HepG2 (cell line): ENCODE results near the gene TSSK3. TPM values are rescaled to one million over a fixed set of nuclear protein-coding genes. Genes with fewer than 3 reads are reported as not detected.

Experiments
- ATAC-seq: fragments of 200-7000 bp; cut with Tn5 transposase; 3 replicates; pipeline ENCODE4 v1.9.1; 2020; ENCODE audit warnings: mild to moderate bottlenecking, moderate library complexity
- BruUV-seq: library from RNA; stranded (reverse); fragments of 400-500 nt; replicated peaks from 2 replicates; lab custom pipeline; 2021; lab: Mats Ljungman, UMichigan
- CTCF ChIA-PET: fragments of 300-600 bp; formaldehyde crosslinking; extraction: SDS; loops from one replicate; lab custom pipeline; 2021; ENCODE audit warnings: low total read pairs, inconsistent platforms, low intra/inter-chr PET ratio; lab: Yijun Ruan, JAX
- POLR2A ChIA-PET: fragments of 350-600 bp; sonication (Branson Sonifier 250); formaldehyde crosslinking; loops from one replicate; lab custom pipeline; 2020; ENCODE audit warnings: antibody characterized with exemption, inconsistent platforms; lab: Yijun Ruan, JAX
- DNase-seq: peaks from one replicate; pipeline ENCODE4 v3.0.0-alpha.2; 2015; ENCODE audit warnings: low spot score
- FAIRE-seq: peaks from 3 replicates; lab custom pipeline; 2011; peaks lifted over from hg19 to GRCh38; lab: Jason Lieb, UNC
- H2AFZ ChIP-seq: one replicate; pipeline ENCODE4 v1.6.1; 2011; ENCODE audit warnings: low read length, inconsistent platforms
- H3K27ac ChIP-seq: fragments of 300-600 bp; 3 replicates; pipeline ENCODE4 v1.8.0; 2011; ENCODE audit warnings: mixed run types, mild to moderate bottlenecking, mixed read lengths, low read length, inconsistent platforms; ENCODE audit not compliant: insufficient read depth; ENCODE audit errors: extremely low read length
- H3K27me3 ChIP-seq, 2 experiments: fragments of 200-600 bp in 1 of 2; 2 replicates in 1 of 2; 3 replicates in 1 of 2; pipeline versions ENCODE4 v1.6.0 to v1.8.0; 2011; ENCODE audit warnings: low read length in 2 of 2, mild to moderate bottlenecking in 2 of 2, moderate library complexity in 2 of 2, inconsistent platforms in 1 of 2; ENCODE audit not compliant: insufficient read depth in 2 of 2, control insufficient read depth in 1 of 2
- H3K36me3 ChIP-seq, 2 experiments: fragments of 200-600 bp in 1 of 2; replicated peaks in 1 of 2; 2 replicates in 1 of 2; 3 replicates in 1 of 2; pipeline versions ENCODE4 v1.5.1 to v1.8.0; 2011; ENCODE audit warnings: low read length in 2 of 2, inconsistent platforms in 1 of 2; ENCODE audit not compliant: insufficient read depth in 2 of 2, control insufficient read depth in 1 of 2
- H3K4me1 ChIP-seq: 2 replicates; pipeline ENCODE4 v1.5.1; 2012; ENCODE audit warnings: low read length, inconsistent platforms; ENCODE audit not compliant: insufficient read depth
- H3K4me2 ChIP-seq: 2 replicates; pipeline ENCODE4 v1.6.0; 2011; ENCODE audit warnings: low read depth, low read length, inconsistent platforms
- H3K4me3 ChIP-seq, 3 experiments: fragments of 200-600 bp in 1 of 3; sonication (generic), shearing (Covaris generic) in 1 of 3; replicated peaks in 1 of 3; 2 replicates each; pipeline ENCODE4 v1.5.1; 2011 to 2016; ENCODE audit warnings: low read length in 3 of 3, inconsistent platforms in 2 of 3, low read depth in 2 of 3, mild to moderate bottlenecking in 2 of 3, control low read depth in 1 of 3, mixed read lengths in 1 of 3; ENCODE audit not compliant: insufficient read depth in 1 of 3
- H3K79me2 ChIP-seq: one replicate; pipeline ENCODE4 v1.6.1; 2011; ENCODE audit warnings: low read length, inconsistent platforms; ENCODE audit not compliant: insufficient read depth
- H3K9ac ChIP-seq: 2 replicates; pipeline ENCODE4 v1.6.0; 2011; ENCODE audit warnings: mild to moderate bottlenecking, low read depth, low read length, inconsistent platforms; ENCODE audit not compliant: insufficient read depth
- H3K9me3 ChIP-seq: 2 replicates; pipeline ENCODE4 v1.5.1; 2012; ENCODE audit warnings: mild to moderate bottlenecking, low read length
- H4K20me1 ChIP-seq: 2 replicates; pipeline ENCODE4 v1.6.0; 2011; ENCODE audit warnings: inconsistent platforms, mild to moderate bottlenecking, low read length, moderate library complexity; ENCODE audit not compliant: insufficient read depth
- ARID4A ChIP-seq: sonication (generic); formaldehyde crosslinking; IDR thresholded peaks from 2 replicates; pipeline ENCODE4 v1.5.0; 2020; ENCODE audit warnings: mild to moderate bottlenecking, missing genetic modification reagents, borderline replicate concordance
- NFIB ChIP-seq: sonication (generic); formaldehyde crosslinking; IDR thresholded peaks from 2 replicates; pipeline ENCODE4 v1.9.0; 2021; ENCODE audit warnings: missing genetic modification reagents, mild to moderate bottlenecking, borderline replicate concordance
- SKI ChIP-seq: fragments of 450-650 bp; IDR thresholded peaks from one replicate; pipeline ENCODE4 v1.6.1; 2018; ENCODE audit warnings: mild to moderate bottlenecking; ENCODE audit not compliant: partially characterized antibody
- SP140L ChIP-seq: sonication (generic); formaldehyde crosslinking; IDR thresholded peaks from 2 replicates; pipeline ENCODE4 v1.4.0; 2020; ENCODE audit warnings: missing genetic modification reagents, borderline replicate concordance
- ZBTB8A ChIP-seq: sonication (generic); formaldehyde crosslinking; IDR thresholded peaks from 2 replicates; pipeline ENCODE4 v1.4.0; 2020; ENCODE audit warnings: mild to moderate bottlenecking, low read depth, missing genetic modification reagents, borderline replicate concordance
- ZNF660 ChIP-seq: sonication (generic); formaldehyde crosslinking; IDR thresholded peaks from 2 replicates; pipeline ENCODE4 v1.5.1; 2020; ENCODE audit warnings: mild to moderate bottlenecking, low read depth, missing genetic modification reagents, borderline replicate concordance
- ZNF746 ChIP-seq: sonication (generic); formaldehyde crosslinking; IDR thresholded peaks from 2 replicates; pipeline ENCODE4 v1.8.0; 2022; ENCODE audit warnings: mild to moderate bottlenecking, missing genetic modification reagents
- WGBS: methylation state at CpG from one replicate; pipeline ENCODE4 v1.1.6; 2017; ENCODE audit warnings: low lambda C conversion rate; 5-methylcytosine and 5-hydroxymethylcytosine counted together
- in situ Hi-C: cut with HindIII; loops from 2 replicates; pipeline ENCODE4 v1.10.0; 2017; ENCODE audit warnings: low pct_unique_long_range_greater_than_20kb; ENCODE audit not compliant: extremely low pct_ligation_motif_present
- intact Hi-C: fragments of 100-400 bp; cut with micrococcal nuclease; formaldehyde crosslinking; loops from one replicate; pipeline ENCODE4 v1.10.0; 2022; ENCODE audit not compliant: unreplicated experiment
- polyA plus RNA-seq, 8 experiments: library from polyadenylated mRNA; depleted of rRNA in 3 of 8; stranded (reverse) in 7 of 8; unstranded in 1 of 8; fragments of >200 nt; fragmentation: Illumina TruSeq in 4 of 8; extraction: Trizol in 4 of 8; gene quantifications; 2 replicates each; pipeline versions ENCODE4 v1.2.1 to v1.2.3, GENCODE V29; 2011 to 2016; ENCODE audit warnings: low read depth in 4 of 8, missing spikeins in 1 of 8, mixed read lengths in 1 of 8; ENCODE audit not compliant: insufficient read depth in 1 of 8
- total RNA-seq, 5 experiments: library from RNA; depleted of rRNA; stranded (reverse); fragments of >200 nt; fragmentation: Illumina TruSeq; extraction: Trizol; gene quantifications; 2 replicates each; pipeline ENCODE4 v1.2.3, GENCODE V29; 2016; ENCODE audit warnings: low read depth in 1 of 5
- TF ChIP-seq, protein P1 (sequence below): sonication (generic); formaldehyde crosslinking; IDR thresholded peaks from 2 replicates; pipeline ENCODE4 v1.5.1; 2020; ENCODE audit warnings: mild to moderate bottlenecking, missing genetic modification reagents, borderline replicate concordance
- TF ChIP-seq, protein P2 (sequence below): sonication (generic); formaldehyde crosslinking; IDR thresholded peaks from 2 replicates; pipeline ENCODE4 v1.8.0; 2022; ENCODE audit warnings: mild to moderate bottlenecking, missing genetic modification reagents, borderline replicate concordance

The TSSK3 gene
- total and polyA plus RNA-seq, 2 of the 13 experiments (the other 11 are each of a cell fraction or from before 2014, with no cell fraction given): 1.0 to 1.1 TPM

DNA sequence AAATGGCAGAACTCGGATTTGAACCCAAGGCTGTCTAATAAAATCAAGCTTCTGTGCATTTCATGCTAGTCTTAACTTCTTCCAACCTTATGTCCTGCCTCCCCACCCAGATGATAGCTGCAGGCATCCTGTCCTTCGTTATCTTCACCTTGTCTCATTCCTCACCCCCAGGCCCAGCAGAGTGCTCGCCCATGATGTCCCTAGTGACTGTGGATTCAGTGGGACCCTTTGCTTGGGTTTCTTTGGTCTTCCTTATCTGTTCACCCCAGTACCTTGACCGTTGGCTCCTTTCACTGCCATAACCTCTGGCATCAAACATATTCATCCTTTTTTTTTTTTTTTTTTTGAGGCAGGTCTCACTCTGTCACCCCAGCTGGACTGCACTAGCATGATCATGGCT, 37.5 kb downstream of the TSSK3 start:
- intact Hi-C loops: loop anchor here (5.0 to 10.0 kb wide), 2 partner anchors 47 to 65 kb away; partner anchors contain the start of gene MARCKSL1
- no peak for ATAC-seq
- TF ChIP-seq SP140L (no peak), ARID4A (CRISPR knock-in tag) (no peak), NFIB (no peak), ZBTB8A (CRISPR knock-in tag) (no peak), SKI (no peak), ZNF746 (CRISPR knock-in tag) (no peak), ZNF660 (CRISPR knock-in tag) (no peak)
- TF ChIP-seq, protein P1, sequence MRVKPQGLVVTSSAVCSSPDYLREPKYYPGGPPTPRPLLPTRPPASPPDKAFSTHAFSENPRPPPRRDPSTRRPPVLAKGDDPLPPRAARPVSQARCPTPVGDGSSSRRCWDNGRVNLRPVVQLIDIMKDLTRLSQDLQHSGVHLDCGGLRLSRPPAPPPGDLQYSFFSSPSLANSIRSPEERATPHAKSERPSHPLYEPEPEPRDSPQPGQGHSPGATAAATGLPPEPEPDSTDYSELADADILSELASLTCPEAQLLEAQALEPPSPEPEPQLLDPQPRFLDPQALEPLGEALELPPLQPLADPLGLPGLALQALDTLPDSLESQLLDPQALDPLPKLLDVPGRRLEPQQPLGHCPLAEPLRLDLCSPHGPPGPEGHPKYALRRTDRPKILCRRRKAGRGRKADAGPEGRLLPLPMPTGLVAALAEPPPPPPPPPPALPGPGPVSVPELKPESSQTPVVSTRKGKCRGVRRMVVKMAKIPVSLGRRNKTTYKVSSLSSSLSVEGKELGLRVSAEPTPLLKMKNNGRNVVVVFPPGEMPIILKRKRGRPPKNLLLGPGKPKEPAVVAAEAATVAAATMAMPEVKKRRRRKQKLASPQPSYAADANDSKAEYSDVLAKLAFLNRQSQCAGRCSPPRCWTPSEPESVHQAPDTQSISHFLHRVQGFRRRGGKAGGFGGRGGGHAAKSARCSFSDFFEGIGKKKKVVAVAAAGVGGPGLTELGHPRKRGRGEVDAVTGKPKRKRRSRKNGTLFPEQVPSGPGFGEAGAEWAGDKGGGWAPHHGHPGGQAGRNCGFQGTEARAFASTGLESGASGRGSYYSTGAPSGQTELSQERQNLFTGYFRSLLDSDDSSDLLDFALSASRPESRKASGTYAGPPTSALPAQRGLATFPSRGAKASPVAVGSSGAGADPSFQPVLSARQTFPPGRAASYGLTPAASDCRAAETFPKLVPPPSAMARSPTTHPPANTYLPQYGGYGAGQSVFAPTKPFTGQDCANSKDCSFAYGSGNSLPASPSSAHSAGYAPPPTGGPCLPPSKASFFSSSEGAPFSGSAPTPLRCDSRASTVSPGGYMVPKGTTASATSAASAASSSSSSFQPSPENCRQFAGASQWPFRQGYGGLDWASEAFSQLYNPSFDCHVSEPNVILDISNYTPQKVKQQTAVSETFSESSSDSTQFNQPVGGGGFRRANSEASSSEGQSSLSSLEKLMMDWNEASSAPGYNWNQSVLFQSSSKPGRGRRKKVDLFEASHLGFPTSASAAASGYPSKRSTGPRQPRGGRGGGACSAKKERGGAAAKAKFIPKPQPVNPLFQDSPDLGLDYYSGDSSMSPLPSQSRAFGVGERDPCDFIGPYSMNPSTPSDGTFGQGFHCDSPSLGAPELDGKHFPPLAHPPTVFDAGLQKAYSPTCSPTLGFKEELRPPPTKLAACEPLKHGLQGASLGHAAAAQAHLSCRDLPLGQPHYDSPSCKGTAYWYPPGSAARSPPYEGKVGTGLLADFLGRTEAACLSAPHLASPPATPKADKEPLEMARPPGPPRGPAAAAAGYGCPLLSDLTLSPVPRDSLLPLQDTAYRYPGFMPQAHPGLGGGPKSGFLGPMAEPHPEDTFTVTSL (CRISPR knock-in tag): no peak
- TF ChIP-seq, protein P2, sequence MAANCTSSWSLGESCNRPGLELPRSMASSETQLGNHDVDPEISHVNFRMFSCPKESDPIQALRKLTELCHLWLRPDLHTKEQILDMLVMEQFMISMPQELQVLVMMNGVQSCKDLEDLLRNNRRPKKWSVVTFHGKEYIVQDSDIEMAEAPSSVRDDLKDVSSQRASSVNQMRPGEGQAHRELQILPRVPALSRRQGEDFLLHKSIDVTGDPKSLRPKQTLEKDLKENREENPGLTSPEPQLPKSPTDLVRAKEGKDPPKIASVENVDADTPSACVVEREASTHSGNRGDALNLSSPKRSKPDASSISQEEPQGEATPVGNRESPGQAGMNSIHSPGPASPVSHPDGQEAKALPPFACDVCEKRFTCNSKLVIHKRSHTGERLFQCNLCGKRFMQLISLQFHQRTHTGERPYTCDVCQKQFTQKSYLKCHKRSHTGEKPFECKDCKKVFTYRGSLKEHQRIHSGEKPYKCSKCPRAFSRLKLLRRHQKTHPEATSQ (CRISPR knock-in tag): no peak

More for the DNA sequence above, 37.5 kb downstream of the TSSK3 start:
- Histone ChIP-seq H2AFZ (no peak overlapping the region), H3K27ac (no peak overlapping the region), H4K20me1 (no peaks in the 10 kb centered on the region), H3K9ac (no peak overlapping the region), H3K4me2 (no peak overlapping the region), H3K4me3 (no peak overlapping the region), H3K79me2 (no peaks in the 10 kb centered on the region), H3K27me3 (peaks cover 0 to 2% of the 10 kb centered on the region in 2 experiments; a peak in 1 of 5 replicates), H3K4me1 (peaks cover 16% of the 10 kb centered on the region), H3K36me3 (no peaks in the 10 kb centered on the region), H3K9me3 (no peaks in the 10 kb centered on the region)
- in situ Hi-C loops: no loop called here
- no peak for DNase-seq
- no peak for FAIRE-seq
- 25% methylated on average over 4 of the region's 4 CpGs for WGBS
- ChIA-PET CTCF (interaction anchor here (3.0 kb wide), 1 partner anchor 14 kb away, joined by 39 read pairs; no protein-coding TSS in a partner anchor), POLR2A (interaction anchor here (0.7 to 2.3 kb wide), 2 partner anchors 48 to 64 kb away, joined by 3 to 8 read pairs; partner anchors contain the start of gene MARCKSL1)
- no TSS peak for BruUV-seq
